ENCODE data around the gene ZNF93.
"Not testable (repeated sequence)": the region's sequence is repeated elsewhere in the genome, so short reads cannot be mapped to it uniquely, and the experiment has no call there.

Gene ZNF93

GRCh38 chr19:19909654-19910053 lies 8.9 kb downstream of the ZNF93 start:
- H3K9ac ChIP-seq (ENCODE audit: insufficient read length, low read depth) = no peak overlapping the region
- no peaks in the 10 kb centered on the region for H3K4me1 ChIP-seq (ENCODE audit: insufficient read depth, insufficient read length)
- H3K27me3 ChIP-seq (ENCODE audit: insufficient read depth, insufficient read length) = no peaks in the 10 kb centered on the region
- TF ChIP-seq SUZ12 (IDR thresholded peaks at IDR 0.05; ENCODE audit: extremely low read depth, insufficient read depth, insufficient read length) (no peak), YY1 (IDR thresholded peaks at IDR 0.05; ENCODE audit: insufficient read depth, insufficient read length) (no peak)
- DNase-seq (ENCODE audit: low read depth, low spot score) = no peak
- H3K4me3 ChIP-seq (ENCODE audit: insufficient read length, low read depth) = no peak overlapping the region
- H3K9me3 ChIP-seq (ENCODE audit: insufficient read depth, low read length) = no peaks in the 10 kb centered on the region
- peaks cover 60% of the 10 kb centered on the region for H3K36me3 ChIP-seq (ENCODE audit: insufficient read depth, insufficient read length, low read length)

- no peaks in the 10 kb centered on the region for H3K4me1 ChIP-seq (ENCODE audit: insufficient read depth, insufficient read length)
- TF ChIP-seq ZNF274 (IDR thresholded peaks at IDR 0.05; ENCODE audit: low read depth, low read length) (no peak), YY1 (IDR thresholded peaks at IDR 0.05; ENCODE audit: insufficient read depth, insufficient read length) (no peak), SUZ12 (IDR thresholded peaks at IDR 0.05; ENCODE audit: extremely low read depth, insufficient read depth, insufficient read length) (no peak)
- H3K9ac ChIP-seq (ENCODE audit: insufficient read length, low read depth) = no peak overlapping the region
- no peak overlapping the region for H3K4me3 ChIP-seq (ENCODE audit: insufficient read length, low read depth)
- H3K36me3 ChIP-seq (ENCODE audit: insufficient read depth, insufficient read length, low read length) = peaks cover 63% of the 10 kb centered on the region
- H3K9me3 ChIP-seq (ENCODE audit: insufficient read depth, low read length) = no peaks in the 10 kb centered on the region
- no peaks in the 10 kb centered on the region for H3K27me3 ChIP-seq (ENCODE audit: insufficient read depth, insufficient read length)
- no peak for DNase-seq (ENCODE audit: low read depth, low spot score)
Measured at GRCh38 chr19:19911150-19911549, 10.4 kb downstream of the ZNF93 start.

- TF ChIP-seq ZNF274 (IDR thresholded peaks at IDR 0.05; ENCODE audit: low read depth, low read length) (no peak), YY1 (IDR thresholded peaks at IDR 0.05; ENCODE audit: insufficient read depth, insufficient read length) (no peak)
- Histone ChIP-seq H3K36me3 (ENCODE audit: insufficient read depth, insufficient read length, low read length) (peaks cover 56% of the 10 kb centered on the region), H3K9me3 (ENCODE audit: insufficient read depth, low read length) (peaks cover 12% of the 10 kb centered on the region), H3K4me1 (ENCODE audit: insufficient read depth, insufficient read length) (no peaks in the 10 kb centered on the region), H3K9ac (ENCODE audit: insufficient read length, low read depth) (no peak overlapping the region), H3K27me3 (ENCODE audit: insufficient read depth, insufficient read length) (no peaks in the 10 kb centered on the region), H3K4me3 (ENCODE audit: insufficient read length, low read depth) (no peak overlapping the region)
- DNase-seq (ENCODE audit: low read depth, low spot score) = no peak
Measured at GRCh38 chr19:19914596-19914995, 13.8 kb downstream of the ZNF93 start.

- H3K9ac ChIP-seq (ENCODE audit: insufficient read length, low read depth); H3K4me3 ChIP-seq (ENCODE audit: insufficient read length, low read depth); H3K27me3 ChIP-seq (ENCODE audit: insufficient read depth, insufficient read length); H3K4me1 ChIP-seq (ENCODE audit: insufficient read depth, insufficient read length): not testable (repeated sequence)
- H3K9me3 ChIP-seq (ENCODE audit: insufficient read depth, low read length) = peaks cover 95% of the 10 kb centered on the region
- H3K36me3 ChIP-seq (ENCODE audit: insufficient read depth, insufficient read length, low read length) = peaks cover 86% of the 10 kb centered on the region
- DNase-seq (ENCODE audit: low read depth, low spot score) = peak; percentile 9
Measured at GRCh38 chr19:19930417-19930816, 29.7 kb downstream of the ZNF93 start.

- 0 out of 2 replicates have a peak, but pooled peaks have one; percentile 44 for TF ChIP-seq ZNF274 (IDR thresholded peaks at IDR 0.05; ENCODE audit: low read depth, low read length)
- not testable (repeated sequence) for H3K4me3 ChIP-seq (ENCODE audit: insufficient read length, low read depth); H3K9ac ChIP-seq (ENCODE audit: insufficient read length, low read depth); H3K4me1 ChIP-seq (ENCODE audit: insufficient read depth, insufficient read length); H3K27me3 ChIP-seq (ENCODE audit: insufficient read depth, insufficient read length); DNase-seq (ENCODE audit: low read depth, low spot score)
- peaks cover 62% of the 10 kb centered on the region for H3K36me3 ChIP-seq (ENCODE audit: insufficient read depth, insufficient read length, low read length)
- peaks cover 71% of the 10 kb centered on the region for H3K9me3 ChIP-seq (ENCODE audit: insufficient read depth, low read length)
Measured at GRCh38 chr19:19933432-19934314, 32.9 kb downstream of the ZNF93 start.

- no peak for TF ChIP-seq SUZ12 (IDR thresholded peaks at IDR 0.05; ENCODE audit: extremely low read depth, insufficient read depth, insufficient read length)
- no peak for TF ChIP-seq ZNF274 (IDR thresholded peaks at IDR 0.05; ENCODE audit: low read depth, low read length)
- TF ChIP-seq YY1 (IDR thresholded peaks at IDR 0.05; ENCODE audit: insufficient read depth, insufficient read length) = no peak
- Histone ChIP-seq H3K9me3 (ENCODE audit: insufficient read depth, low read length) (peaks cover 39% of the 10 kb centered on the region), H3K9ac (ENCODE audit: insufficient read length, low read depth) (no peak overlapping the region), H3K27me3 (ENCODE audit: insufficient read depth, insufficient read length) (no peaks in the 10 kb centered on the region), H3K4me1 (ENCODE audit: insufficient read depth, insufficient read length) (no peaks in the 10 kb centered on the region), H3K4me3 (ENCODE audit: insufficient read length, low read depth) (no peak overlapping the region), H3K36me3 (ENCODE audit: insufficient read depth, insufficient read length, low read length) (peaks cover 37% of the 10 kb centered on the region)
- DNase-seq (ENCODE audit: low read depth, low spot score) = no peak
Measured at GRCh38 chr19:19937403-19937802, 36.7 kb downstream of the ZNF93 start.

- TF ChIP-seq ZNF274 (IDR thresholded peaks at IDR 0.05; ENCODE audit: low read depth, low read length) = no peak
- TF ChIP-seq YY1 (IDR thresholded peaks at IDR 0.05; ENCODE audit: insufficient read depth, insufficient read length) = no peak
- no peak for TF ChIP-seq SUZ12 (IDR thresholded peaks at IDR 0.05; ENCODE audit: extremely low read depth, insufficient read depth, insufficient read length)
- Histone ChIP-seq H3K4me1 (ENCODE audit: insufficient read depth, insufficient read length) (no peaks in the 10 kb centered on the region), H3K9ac (ENCODE audit: insufficient read length, low read depth) (no peak overlapping the region), H3K36me3 (ENCODE audit: insufficient read depth, insufficient read length, low read length) (peaks cover 26% of the 10 kb centered on the region), H3K9me3 (ENCODE audit: insufficient read depth, low read length) (peaks cover 28% of the 10 kb centered on the region), H3K27me3 (ENCODE audit: insufficient read depth, insufficient read length) (no peaks in the 10 kb centered on the region), H3K4me3 (ENCODE audit: insufficient read length, low read depth) (no peak overlapping the region)
- DNase-seq (ENCODE audit: low read depth, low spot score) = no peak
Measured at GRCh38 chr19:19938449-19938848, 37.7 kb downstream of the ZNF93 start.

Data from NT2/D1 (cell line).